K562 (cell line): ENCODE results near the gene CEBPB.

ENCODE experiments used
- DPF2 ChIP-seq: fragments of 450-650 bp; IDR thresholded peaks from 2 replicates; pipeline ENCODE4 v1.6.1; 2016
- ETV6 ChIP-seq, 3 experiments: fragments of 150-350 bp in 1 of 3; sonication (generic) in 1 of 3; formaldehyde crosslinking in 1 of 3; IDR thresholded peaks; 2 replicates each; pipeline versions ENCODE4 v1.6.1 to v1.8.0; 2014 to 2022; ENCODE audit warnings: borderline replicate concordance in 2 of 3, low read depth in 2 of 3, antibody characterized with exemption in 1 of 3, low read length in 1 of 3, mild to moderate bottlenecking in 1 of 3, missing genetic modification reagents in 1 of 3
- GABPA ChIP-seq: fragments of 200-800 bp; sonication (Bioruptor generic); conservative IDR thresholded peaks from 2 replicates; pipeline ENCODE4 v1.6.1; 2016; ENCODE audit warnings: low read depth, missing genetic modification characterization, missing compliant biosample characterization
- NR1H2 ChIP-seq: sonication (generic); formaldehyde crosslinking; IDR thresholded peaks from 2 replicates; pipeline ENCODE4 v1.4.0; 2020; ENCODE audit warnings: mild to moderate bottlenecking, missing genetic modification reagents
- SRF ChIP-seq, 2 experiments: fragments of 250-450, 450-650 bp in 1 of 2; sonication (Bioruptor Pico) in 1 of 2; sonication (generic) in 1 of 2; formaldehyde crosslinking; IDR thresholded peaks; 2 replicates each; pipeline versions ENCODE4 v1.5.0 to v1.5.1; 2020 to 2022; ENCODE audit warnings: mild to moderate bottlenecking in 1 of 2, missing genetic modification reagents in 1 of 2
- ZNF311 ChIP-seq: fragments of 250-450 bp; sonication (Bioruptor Pico); IDR thresholded peaks from 2 replicates; pipeline ENCODE4 v1.4.0; 2020; ENCODE audit warnings: mild to moderate bottlenecking, moderate library complexity
- TF ChIP-seq, protein P1 (sequence below), 3 experiments: IDR thresholded peaks in 2 of 3; conservative IDR thresholded peaks in 1 of 3; 2 replicates each; pipeline ENCODE4 v1.5.1; 2011 to 2012; ENCODE audit warnings: low read length in 3 of 3, mild to moderate bottlenecking in 3 of 3, control low read depth in 2 of 3, improper control_type of control experiment in 1 of 3, inconsistent platforms in 1 of 3, low read depth in 1 of 3, mixed read lengths in 1 of 3, moderate library complexity in 1 of 3; ENCODE audit not compliant: insufficient read depth in 2 of 3

DNA sequence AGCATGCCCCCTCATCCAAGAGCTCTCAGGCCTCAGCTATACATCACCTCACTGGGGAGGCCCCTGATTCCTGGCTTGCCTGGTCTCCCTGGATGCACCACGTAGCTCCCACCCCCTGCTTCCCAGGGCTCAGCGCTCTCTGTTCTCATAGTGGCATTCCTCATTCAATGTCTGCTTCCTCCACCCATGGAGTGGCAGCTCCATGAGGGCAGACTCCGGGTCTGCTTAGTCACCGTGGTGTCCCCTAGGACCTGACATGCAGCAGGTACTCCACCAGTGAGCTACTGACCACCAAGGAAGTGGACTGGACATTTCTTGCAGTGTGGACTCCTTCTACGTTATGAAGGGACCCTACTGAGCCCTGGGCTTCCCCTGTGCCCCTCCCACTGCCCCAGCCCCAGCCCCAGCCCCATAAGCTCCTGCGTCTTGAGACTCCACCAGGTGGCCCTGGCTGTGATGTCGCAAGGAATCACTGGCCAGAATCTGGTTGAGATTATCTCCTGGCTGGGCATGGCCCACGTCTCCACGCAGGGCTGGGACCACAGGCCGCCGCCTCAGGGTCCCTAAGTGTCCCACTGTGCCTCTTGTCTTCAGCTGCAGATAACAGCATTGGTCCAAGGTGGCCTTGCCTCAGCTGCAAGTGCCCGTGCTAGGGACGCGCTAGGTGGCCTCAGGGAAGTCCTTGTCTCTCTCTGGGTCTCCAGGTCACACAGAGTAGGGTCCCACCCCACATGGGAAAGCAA, 26.7 kb downstream of the CEBPB start:
- TF ChIP-seq NR1H2 (no peak), GABPA (tag) (no peak), ETV6 (IDR thresholded peaks at IDR 0.05; ENCODE audit: borderline replicate concordance in 1 of 2, low read depth in 2 of 2, low read length in 1 of 2) (no peak), ETV6 (CRISPR knock-in tag; IDR thresholded peaks at IDR 0.05; ENCODE audit: borderline replicate concordance) (no peak), ZNF311 (CRISPR knock-in tag) (no peak), SRF (CRISPR knock-in tag; IDR thresholded peaks at IDR 0.05) (no peak), DPF2 (no peak)
- TF ChIP-seq, protein P1, sequence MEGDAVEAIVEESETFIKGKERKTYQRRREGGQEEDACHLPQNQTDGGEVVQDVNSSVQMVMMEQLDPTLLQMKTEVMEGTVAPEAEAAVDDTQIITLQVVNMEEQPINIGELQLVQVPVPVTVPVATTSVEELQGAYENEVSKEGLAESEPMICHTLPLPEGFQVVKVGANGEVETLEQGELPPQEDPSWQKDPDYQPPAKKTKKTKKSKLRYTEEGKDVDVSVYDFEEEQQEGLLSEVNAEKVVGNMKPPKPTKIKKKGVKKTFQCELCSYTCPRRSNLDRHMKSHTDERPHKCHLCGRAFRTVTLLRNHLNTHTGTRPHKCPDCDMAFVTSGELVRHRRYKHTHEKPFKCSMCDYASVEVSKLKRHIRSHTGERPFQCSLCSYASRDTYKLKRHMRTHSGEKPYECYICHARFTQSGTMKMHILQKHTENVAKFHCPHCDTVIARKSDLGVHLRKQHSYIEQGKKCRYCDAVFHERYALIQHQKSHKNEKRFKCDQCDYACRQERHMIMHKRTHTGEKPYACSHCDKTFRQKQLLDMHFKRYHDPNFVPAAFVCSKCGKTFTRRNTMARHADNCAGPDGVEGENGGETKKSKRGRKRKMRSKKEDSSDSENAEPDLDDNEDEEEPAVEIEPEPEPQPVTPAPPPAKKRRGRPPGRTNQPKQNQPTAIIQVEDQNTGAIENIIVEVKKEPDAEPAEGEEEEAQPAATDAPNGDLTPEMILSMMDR (IDR thresholded peaks at IDR 0.05 in 2 of 3, conservative IDR thresholded peaks at IDR 0.05 in 1 of 3; ENCODE audit: insufficient read depth in 2 of 3, low read depth in 1 of 3, low read length in 3 of 3): no peak
